ENCODE measurements around the gene DGKD. TPM values are rescaled to one million over a fixed set of nuclear protein-coding genes. Genes with fewer than 3 reads are reported as not detected.

The DGKD gene
- total RNA-seq, 1 donor from 2014 or later: 15.3 TPM

GRCh38 chr2:233492078-233492477 is 137.8 kb downstream of the DGKD start:
- TF ChIP-seq CTCF (IDR thresholded peaks at IDR 0.05; ENCODE audit: unreplicated experiment): no peak
- no peaks in the 10 kb centered on the region for H3K9me3 Mint-ChIP-seq (ENCODE audit: unreplicated experiment)
- no peak overlapping the region for H3K4me3 Mint-ChIP-seq (ENCODE audit: unreplicated experiment)
- H3K27ac Mint-ChIP-seq (ENCODE audit: unreplicated experiment): no peak overlapping the region
- no peak for DNase-seq (ENCODE audit: low spot score)
- peaks cover 4% of the 10 kb centered on the region for H3K36me3 Mint-ChIP-seq (ENCODE audit: low read depth, unreplicated experiment)
- peaks cover 1% of the 10 kb centered on the region for H3K27me3 Mint-ChIP-seq (ENCODE audit: unreplicated experiment)
- peaks cover 6% of the 10 kb centered on the region for H3K4me1 Mint-ChIP-seq (ENCODE audit: unreplicated experiment)

- Mint-ChIP-seq H3K9me3 (ENCODE audit: unreplicated experiment) (no peaks in the 10 kb centered on the region), H3K4me3 (ENCODE audit: unreplicated experiment) (no peak overlapping the region), H3K4me1 (ENCODE audit: unreplicated experiment) (peaks cover 6% of the 10 kb centered on the region), H3K27me3 (ENCODE audit: unreplicated experiment) (peaks cover 1% of the 10 kb centered on the region), H3K36me3 (ENCODE audit: low read depth, unreplicated experiment) (peaks cover 4% of the 10 kb centered on the region), H3K27ac (ENCODE audit: unreplicated experiment) (no peak overlapping the region)
- DNase-seq (ENCODE audit: low spot score): no peak
- TF ChIP-seq CTCF (IDR thresholded peaks at IDR 0.05; ENCODE audit: unreplicated experiment): no peak
Observed at GRCh38 chr2:233492751-233493150, 138.5 kb downstream of the DGKD start.

- no peak for TF ChIP-seq CTCF (IDR thresholded peaks at IDR 0.05; ENCODE audit: unreplicated experiment)
- DNase-seq (ENCODE audit: low spot score): no peak
- H3K36me3 Mint-ChIP-seq (ENCODE audit: low read depth, unreplicated experiment): peaks cover 4% of the 10 kb centered on the region
- no peaks in the 10 kb centered on the region for H3K9me3 Mint-ChIP-seq (ENCODE audit: unreplicated experiment)
- H3K4me1 Mint-ChIP-seq (ENCODE audit: unreplicated experiment): peaks cover 9% of the 10 kb centered on the region
- no peak overlapping the region for H3K27ac Mint-ChIP-seq (ENCODE audit: unreplicated experiment)
- no peak overlapping the region for H3K4me3 Mint-ChIP-seq (ENCODE audit: unreplicated experiment)
- H3K27me3 Mint-ChIP-seq (ENCODE audit: unreplicated experiment): peaks cover under 1% of the 10 kb centered on the region
Observed at GRCh38 chr2:233495503-233496496, 141.5 kb downstream of the DGKD start.

- no peaks in the 10 kb centered on the region for H3K9me3 Mint-ChIP-seq (ENCODE audit: unreplicated experiment)
- peaks cover 3% of the 10 kb centered on the region for H3K36me3 Mint-ChIP-seq (ENCODE audit: low read depth, unreplicated experiment)
Observed at GRCh38 chr2:233497692-233498091, 143.4 kb downstream of the DGKD start.

More at GRCh38 chr2:233497692-233498091, 143.4 kb downstream of the DGKD start:
- DNase-seq (ENCODE audit: low spot score): no peak
- H3K4me3 Mint-ChIP-seq (ENCODE audit: unreplicated experiment): no peak overlapping the region
- TF ChIP-seq CTCF (IDR thresholded peaks at IDR 0.05; ENCODE audit: unreplicated experiment): no peak
- H3K27me3 Mint-ChIP-seq (ENCODE audit: unreplicated experiment): no peaks in the 10 kb centered on the region
- no peak overlapping the region for H3K27ac Mint-ChIP-seq (ENCODE audit: unreplicated experiment)
- H3K4me1 Mint-ChIP-seq (ENCODE audit: unreplicated experiment): peaks cover 3% of the 10 kb centered on the region
